ENCODE measurements around the gene MRPL34. TPM values are rescaled to one million over a fixed set of nuclear protein-coding genes. Genes with fewer than 3 reads are reported as not detected.

MRPL34 gene
- total RNA-seq, 1 donor from 2014 or later = 64.8 TPM

- H3K9me3 Mint-ChIP-seq (ENCODE audit: unreplicated experiment) = no peaks in the 10 kb centered on the region
- Histone ChIP-seq H3K9me3 (ENCODE audit: insufficient read depth, low read depth, low read length) (peaks cover 10% of the 10 kb centered on the region), H3K79me2 (ENCODE audit: insufficient read depth, low read length) (no peaks in the 10 kb centered on the region), H3K4me1 (ENCODE audit: insufficient read depth, low read length) (no peaks in the 10 kb centered on the region), H3K9ac (ENCODE audit: low read length) (no peak overlapping the region), H2AFZ (ENCODE audit: low read depth, low read length) (no peak overlapping the region), H3K4me3 (ENCODE audit: insufficient read depth, low read depth, low read length) (no peak overlapping the region), H3K27me3 (ENCODE audit: insufficient read depth, low read length) (no peaks in the 10 kb centered on the region), H3K36me3 (ENCODE audit: insufficient read depth, low read length) (no peaks in the 10 kb centered on the region), H3K27ac (ENCODE audit: low read depth, low read length) (no peak overlapping the region), H3K4me2 (ENCODE audit: low read length) (no peak overlapping the region), H4K20me1 (ENCODE audit: insufficient read depth, low read length) (no peaks in the 10 kb centered on the region)
- no peak for FAIRE-seq
- DNase-seq (ENCODE audit: low read depth) = no peak
- no peaks in the 10 kb centered on the region for H3K36me3 Mint-ChIP-seq (ENCODE audit: low read depth, unreplicated experiment)
- H3K4me3 Mint-ChIP-seq (ENCODE audit: unreplicated experiment) = no peak overlapping the region
- H3K27me3 Mint-ChIP-seq (ENCODE audit: low read depth, unreplicated experiment) = peaks cover 10% of the 10 kb centered on the region
- H3K4me1 Mint-ChIP-seq (ENCODE audit: low read depth, unreplicated experiment) = no peaks in the 10 kb centered on the region
- H3K27ac Mint-ChIP-seq (ENCODE audit: unreplicated experiment) = no peak overlapping the region
- TF ChIP-seq CTCF (IDR thresholded peaks at IDR 0.05; ENCODE audit: insufficient read depth, low read depth, low read length) = no peak
- TF ChIP-seq EZH2 (IDR thresholded peaks at IDR 0.05; ENCODE audit: insufficient read depth, low read length) = no peak
Measured at GRCh38 chr19:17262557-17262956, 43.1 kb upstream of the MRPL34 start.

GRCh38 chr19:17263712-17264640, 41.7 kb upstream of the MRPL34 start:
- no peak overlapping the region for H3K27ac ChIP-seq (ENCODE audit: low read depth, low read length)
- FAIRE-seq (no peak), DNase-seq (ENCODE audit: low read depth) (no peak)
- H3K4me1 Mint-ChIP-seq (ENCODE audit: low read depth, unreplicated experiment) = peaks cover 2% of the 10 kb centered on the region
- H3K4me3 Mint-ChIP-seq (ENCODE audit: unreplicated experiment) = no peak overlapping the region
- H2AFZ ChIP-seq (ENCODE audit: low read depth, low read length) = peak overlapping the region; percentile 47
- no peaks in the 10 kb centered on the region for H3K36me3 ChIP-seq (ENCODE audit: insufficient read depth, low read length)
- H3K27me3 ChIP-seq (ENCODE audit: insufficient read depth, low read length) = no peaks in the 10 kb centered on the region
- H4K20me1 ChIP-seq (ENCODE audit: insufficient read depth, low read length) = no peaks in the 10 kb centered on the region
- H3K79me2 ChIP-seq (ENCODE audit: insufficient read depth, low read length) = peaks cover 14% of the 10 kb centered on the region
- no peak for TF ChIP-seq EZH2 (IDR thresholded peaks at IDR 0.05; ENCODE audit: insufficient read depth, low read length)
- TF ChIP-seq CTCF (IDR thresholded peaks at IDR 0.05; ENCODE audit: insufficient read depth, low read depth, low read length) = no peak
- H3K27ac Mint-ChIP-seq (ENCODE audit: unreplicated experiment) = no peak overlapping the region
- H3K9ac ChIP-seq (ENCODE audit: low read length) = no peak overlapping the region
- peaks cover 10% of the 10 kb centered on the region for H3K27me3 Mint-ChIP-seq (ENCODE audit: low read depth, unreplicated experiment)
- peaks cover 10% of the 10 kb centered on the region for H3K9me3 ChIP-seq (ENCODE audit: insufficient read depth, low read depth, low read length)
- H3K4me3 ChIP-seq (ENCODE audit: insufficient read depth, low read depth, low read length) = no peak overlapping the region
- H3K4me1 ChIP-seq (ENCODE audit: insufficient read depth, low read length) = no peaks in the 10 kb centered on the region
- no peaks in the 10 kb centered on the region for H3K9me3 Mint-ChIP-seq (ENCODE audit: unreplicated experiment)
- H3K4me2 ChIP-seq (ENCODE audit: low read length) = no peak overlapping the region
- no peaks in the 10 kb centered on the region for H3K36me3 Mint-ChIP-seq (ENCODE audit: low read depth, unreplicated experiment)

GRCh38 chr19:17264641-17264979, 41.1 kb upstream of the MRPL34 start, which contains the start of gene USHBP1:
Gene USHBP1, minus strand, starts transcription at chr19:17264745. Its CDS starts 446 bp downstream, at chr19:17264299.
- no peak for TF ChIP-seq EZH2 (IDR thresholded peaks at IDR 0.05; ENCODE audit: insufficient read depth, low read length)
- no peak for TF ChIP-seq CTCF (IDR thresholded peaks at IDR 0.05; ENCODE audit: insufficient read depth, low read depth, low read length)
- Histone ChIP-seq H3K27ac (ENCODE audit: low read depth, low read length) (no peak within 1 kb of the TSS), H3K9ac (ENCODE audit: low read length) (no peak within 1 kb of the TSS), H3K4me1 (ENCODE audit: insufficient read depth, low read length) (no peaks in the 10 kb centered on the region), H3K27me3 (ENCODE audit: insufficient read depth, low read length) (no peaks in the 10 kb centered on the region), H3K4me3 (ENCODE audit: insufficient read depth, low read depth, low read length) (no peak within 1 kb of the TSS), H3K36me3 (ENCODE audit: insufficient read depth, low read length) (no peaks in the 10 kb centered on the region), H3K4me2 (ENCODE audit: low read length) (no peak within 1 kb of the TSS), H4K20me1 (ENCODE audit: insufficient read depth, low read length) (no peaks in the 10 kb centered on the region), H3K79me2 (ENCODE audit: insufficient read depth, low read length) (peaks cover 16% of the 10 kb centered on the region), H2AFZ (ENCODE audit: low read depth, low read length) (peak within 1 kb of the TSS; percentile 47), H3K9me3 (ENCODE audit: insufficient read depth, low read depth, low read length) (peaks cover 4% of the 10 kb centered on the region)
- no peak for DNase-seq (ENCODE audit: low read depth)
- no peak within 1 kb of the TSS for H3K4me3 Mint-ChIP-seq (ENCODE audit: unreplicated experiment)
- no peaks in the 10 kb centered on the region for H3K9me3 Mint-ChIP-seq (ENCODE audit: unreplicated experiment)
- peaks cover 6% of the 10 kb centered on the region for H3K27me3 Mint-ChIP-seq (ENCODE audit: low read depth, unreplicated experiment)
- no peak within 1 kb of the TSS for H3K27ac Mint-ChIP-seq (ENCODE audit: unreplicated experiment)
- no peaks in the 10 kb centered on the region for H3K36me3 Mint-ChIP-seq (ENCODE audit: low read depth, unreplicated experiment)
- no peak for FAIRE-seq
- peaks cover 2% of the 10 kb centered on the region for H3K4me1 Mint-ChIP-seq (ENCODE audit: low read depth, unreplicated experiment)
